Measurements from ENCODE around the gene NRXN3.

The NRXN3 gene

GRCh38 chr14:78652727-78653126 is 482.6 kb downstream of the NRXN3 start:
- no peak for DNase-seq (ENCODE audit: low spot score)
- Mint-ChIP-seq H3K4me1 (ENCODE audit: low read depth) (no peaks in the 10 kb centered on the region), H3K27ac (no peak overlapping the region), H3K4me3 (no peak overlapping the region), H3K9me3 (no peaks in the 10 kb centered on the region), H3K27me3 (ENCODE audit: low read depth) (no peaks in the 10 kb centered on the region), H3K36me3 (ENCODE audit: low read depth) (no peaks in the 10 kb centered on the region)

GRCh38 chr14:78653173-78653572 is 483.0 kb downstream of the NRXN3 start:
- Mint-ChIP-seq H3K9me3 (no peaks in the 10 kb centered on the region), H3K27ac (no peak overlapping the region), H3K4me3 (no peak overlapping the region), H3K4me1 (ENCODE audit: low read depth) (no peaks in the 10 kb centered on the region), H3K27me3 (ENCODE audit: low read depth) (no peaks in the 10 kb centered on the region), H3K36me3 (ENCODE audit: low read depth) (no peaks in the 10 kb centered on the region)
- DNase-seq (ENCODE audit: low spot score), result no peak

DNA sequence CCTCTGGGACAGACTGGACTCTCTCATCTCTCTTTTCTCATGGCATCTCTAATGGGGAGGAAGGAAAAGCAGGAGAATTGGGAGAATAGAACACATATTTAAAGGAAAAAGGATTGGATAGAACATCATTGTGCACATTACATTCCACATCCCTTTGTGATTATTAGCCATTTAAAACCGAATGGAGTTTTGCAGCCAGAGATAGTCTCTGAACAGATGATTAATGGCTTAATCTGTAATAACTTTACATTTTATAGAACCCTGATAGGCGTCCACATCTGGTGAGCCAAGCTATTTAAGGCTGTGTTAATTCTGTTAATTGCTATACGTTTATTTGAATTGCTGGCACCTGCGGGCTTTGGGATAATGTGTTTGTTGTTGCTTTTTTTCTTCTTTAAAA is 487.3 kb downstream of the NRXN3 start:
- DNase-seq (ENCODE audit: low spot score), result no peak

DNA sequence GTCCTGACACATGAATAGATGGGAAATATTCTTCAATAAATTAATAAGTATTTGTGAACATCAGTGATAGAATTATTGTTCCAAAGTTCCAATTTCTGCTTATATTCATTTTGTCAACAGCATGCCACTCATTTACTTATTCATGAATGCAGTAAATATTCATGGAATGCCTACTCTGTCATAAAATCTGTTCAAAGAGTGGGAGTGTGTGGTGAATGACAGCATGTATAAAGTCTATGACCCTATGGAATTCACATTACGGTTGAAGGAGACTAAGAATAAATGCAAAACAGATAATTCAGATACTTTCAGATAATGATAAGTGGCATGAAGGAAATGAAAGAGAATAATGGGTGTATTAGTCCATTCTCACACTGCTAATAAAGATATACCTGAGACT is 494.7 kb downstream of the NRXN3 start:
- Mint-ChIP-seq H3K4me1 (ENCODE audit: low read depth) (no peaks in the 10 kb centered on the region), H3K36me3 (ENCODE audit: low read depth) (no peaks in the 10 kb centered on the region)

More for the DNA sequence above, 487.3 kb downstream of the NRXN3 start:
- H3K27me3 Mint-ChIP-seq (ENCODE audit: low read depth), result no peaks in the 10 kb centered on the region
- H3K4me1 Mint-ChIP-seq (ENCODE audit: low read depth), result no peaks in the 10 kb centered on the region
- H3K27ac Mint-ChIP-seq, result no peak overlapping the region
- no peaks in the 10 kb centered on the region for H3K36me3 Mint-ChIP-seq (ENCODE audit: low read depth)
- H3K9me3 Mint-ChIP-seq, result no peaks in the 10 kb centered on the region
- H3K4me3 Mint-ChIP-seq, result no peak overlapping the region

DNA sequence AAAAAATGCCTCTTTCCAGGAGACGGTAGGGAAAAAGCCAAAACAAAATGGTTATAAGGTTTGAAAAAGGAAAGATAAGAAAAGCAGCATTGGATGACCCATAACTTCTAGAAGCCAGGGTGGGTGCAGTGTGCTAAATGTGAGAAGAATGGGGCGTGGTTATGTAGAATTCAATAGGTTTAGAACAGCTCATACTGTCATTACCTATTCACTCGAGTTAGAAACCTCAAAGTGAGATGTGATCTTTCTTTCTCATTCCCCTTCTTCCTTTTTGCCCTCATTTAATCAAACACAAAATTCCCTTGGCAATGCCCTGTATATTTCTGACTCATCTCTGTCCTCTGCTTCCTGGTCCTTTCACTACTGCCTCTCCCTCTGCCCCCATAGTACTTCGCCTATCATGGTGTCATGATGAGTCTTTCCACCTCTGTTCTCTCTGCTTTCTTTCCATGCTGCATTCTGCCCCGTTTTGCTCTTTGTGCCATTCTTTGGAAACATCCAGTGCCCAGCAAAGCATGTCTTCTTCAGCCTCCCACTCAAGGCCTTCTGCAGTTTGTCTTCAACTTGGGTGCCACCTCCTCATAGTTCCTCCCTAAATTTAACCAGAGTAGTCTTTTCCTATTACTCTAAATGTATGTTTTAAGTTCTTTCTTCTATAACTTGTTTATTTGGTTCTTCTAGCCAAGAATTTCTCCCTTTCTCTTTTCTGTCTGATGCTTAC is 496.3 kb downstream of the NRXN3 start:
- no peaks in the 10 kb centered on the region for H3K4me1 Mint-ChIP-seq (ENCODE audit: low read depth)
- H3K9me3 Mint-ChIP-seq, result no peaks in the 10 kb centered on the region
- H3K4me3 Mint-ChIP-seq, result no peak overlapping the region
- no peaks in the 10 kb centered on the region for H3K36me3 Mint-ChIP-seq (ENCODE audit: low read depth)
- H3K27me3 Mint-ChIP-seq (ENCODE audit: low read depth), result no peaks in the 10 kb centered on the region
- no peak for DNase-seq (ENCODE audit: low spot score)
- H3K27ac Mint-ChIP-seq, result no peak overlapping the region

More for the DNA sequence above, 494.7 kb downstream of the NRXN3 start:
- no peak overlapping the region for H3K27ac Mint-ChIP-seq
- no peaks in the 10 kb centered on the region for H3K9me3 Mint-ChIP-seq
- no peaks in the 10 kb centered on the region for H3K27me3 Mint-ChIP-seq (ENCODE audit: low read depth)
- H3K4me3 Mint-ChIP-seq, result no peak overlapping the region
- no peak for DNase-seq (ENCODE audit: low spot score)

GRCh38 chr14:78667141-78667540 is 497.0 kb downstream of the NRXN3 start:
- Mint-ChIP-seq H3K27ac (no peak overlapping the region), H3K36me3 (ENCODE audit: low read depth) (no peaks in the 10 kb centered on the region), H3K4me3 (no peak overlapping the region), H3K9me3 (no peaks in the 10 kb centered on the region), H3K27me3 (ENCODE audit: low read depth) (no peaks in the 10 kb centered on the region), H3K4me1 (ENCODE audit: low read depth) (no peaks in the 10 kb centered on the region)
- DNase-seq (ENCODE audit: low spot score), result no peak

DNA sequence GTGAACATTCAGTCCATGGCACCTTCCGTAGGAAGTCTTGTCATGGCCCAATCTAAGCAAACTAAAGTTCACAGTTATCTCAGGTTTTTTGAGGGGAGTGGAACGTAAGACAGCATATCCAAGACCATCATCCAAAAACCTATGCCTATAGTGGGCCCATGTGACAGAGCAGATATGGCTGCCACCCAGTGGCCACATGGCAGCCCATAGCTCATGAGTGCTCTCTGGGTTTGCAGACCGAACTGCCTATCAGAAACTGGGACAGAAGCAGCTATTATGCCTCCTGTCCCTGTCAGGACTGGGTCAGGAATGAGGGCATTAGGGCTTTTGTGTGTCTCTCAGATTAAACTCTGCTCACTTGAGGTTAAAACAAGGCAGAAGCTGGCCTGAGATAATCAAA is 503.7 kb downstream of the NRXN3 start:
- no peaks in the 10 kb centered on the region for H3K27me3 Mint-ChIP-seq (ENCODE audit: low read depth)
- H3K9me3 Mint-ChIP-seq, result no peaks in the 10 kb centered on the region
- no peak overlapping the region for H3K27ac Mint-ChIP-seq
- no peak for DNase-seq (ENCODE audit: low spot score)
- no peaks in the 10 kb centered on the region for H3K4me1 Mint-ChIP-seq (ENCODE audit: low read depth)
- H3K4me3 Mint-ChIP-seq, result no peak overlapping the region
- no peaks in the 10 kb centered on the region for H3K36me3 Mint-ChIP-seq (ENCODE audit: low read depth)

DNA sequence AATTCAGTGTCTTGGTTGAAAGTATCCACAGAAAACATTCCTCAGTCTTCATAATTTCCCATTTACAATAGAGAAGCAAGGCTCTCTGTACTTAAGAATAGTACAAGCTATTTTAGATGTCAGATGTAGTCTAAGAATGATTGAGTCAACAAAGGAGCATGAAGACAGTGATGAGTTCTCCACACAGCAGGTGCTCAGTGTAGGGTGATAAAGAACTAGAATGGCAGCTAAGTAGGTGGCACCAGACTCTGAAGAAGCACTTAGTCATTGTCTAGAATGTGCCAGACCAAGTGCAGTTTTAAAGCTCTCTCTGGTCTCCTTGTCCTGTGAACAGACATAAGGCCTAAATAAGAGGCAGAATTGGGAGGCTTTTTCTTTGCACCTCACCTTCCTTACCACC is 504.6 kb downstream of the NRXN3 start:
- Mint-ChIP-seq H3K36me3 (ENCODE audit: low read depth) (no peaks in the 10 kb centered on the region), H3K4me3 (no peak overlapping the region), H3K27ac (no peak overlapping the region), H3K9me3 (no peaks in the 10 kb centered on the region), H3K4me1 (ENCODE audit: low read depth) (no peaks in the 10 kb centered on the region), H3K27me3 (ENCODE audit: low read depth) (no peaks in the 10 kb centered on the region)
- no peak for DNase-seq (ENCODE audit: low spot score)

- no peak overlapping the region for H3K27ac Mint-ChIP-seq
- no peaks in the 10 kb centered on the region for H3K36me3 Mint-ChIP-seq (ENCODE audit: low read depth)
- no peaks in the 10 kb centered on the region for H3K27me3 Mint-ChIP-seq (ENCODE audit: low read depth)
- no peak overlapping the region for H3K4me3 Mint-ChIP-seq
- H3K4me1 Mint-ChIP-seq (ENCODE audit: low read depth), result no peaks in the 10 kb centered on the region
- no peaks in the 10 kb centered on the region for H3K9me3 Mint-ChIP-seq
- no peak for DNase-seq (ENCODE audit: low spot score)
Measured at GRCh38 chr14:78683206-78683605, 513.0 kb downstream of the NRXN3 start.

DNA sequence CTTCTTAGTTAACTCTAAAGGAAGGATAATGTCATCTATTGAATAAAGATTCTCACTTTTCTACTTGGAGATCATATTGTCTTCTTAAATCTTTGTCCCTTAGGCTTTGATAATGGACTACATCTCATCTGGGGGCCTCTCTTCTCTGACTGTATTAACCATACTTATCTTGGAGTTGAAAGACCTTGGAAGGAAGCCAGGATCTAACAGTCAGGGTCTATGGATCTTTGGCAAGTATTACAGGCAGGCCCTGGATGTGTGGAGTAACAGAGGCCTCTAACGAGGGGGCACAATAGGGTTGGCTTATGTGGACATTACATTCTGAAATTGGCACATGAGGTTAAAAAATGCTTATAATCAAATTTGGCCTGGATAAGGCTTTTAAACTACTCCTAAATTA is 513.8 kb downstream of the NRXN3 start:
- Mint-ChIP-seq H3K27me3 (ENCODE audit: low read depth) (no peaks in the 10 kb centered on the region), H3K36me3 (ENCODE audit: low read depth) (no peaks in the 10 kb centered on the region), H3K9me3 (no peaks in the 10 kb centered on the region), H3K4me1 (ENCODE audit: low read depth) (no peaks in the 10 kb centered on the region), H3K27ac (no peak overlapping the region), H3K4me3 (no peak overlapping the region)
- no peak for DNase-seq (ENCODE audit: low spot score)

DNA sequence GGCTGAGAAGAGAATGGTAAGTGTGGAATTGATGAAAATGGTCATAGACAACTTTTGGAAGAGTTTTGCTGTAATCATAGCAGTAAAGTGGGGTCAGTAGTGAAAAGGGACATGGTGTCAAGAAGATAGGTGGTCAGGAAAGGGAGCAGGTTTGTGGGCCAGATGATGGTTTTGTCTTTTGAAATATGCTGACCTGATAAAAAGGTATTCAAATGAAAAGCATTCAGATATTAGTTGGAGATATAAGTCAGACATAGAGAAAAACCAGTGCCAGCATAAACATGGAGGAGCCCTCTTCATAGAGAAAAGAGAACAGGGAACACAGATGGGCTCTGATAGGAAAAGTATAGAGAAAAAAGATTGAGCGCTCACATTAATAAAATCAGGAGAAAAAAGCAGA is 518.3 kb downstream of the NRXN3 start:
- Mint-ChIP-seq H3K9me3 (no peaks in the 10 kb centered on the region), H3K4me1 (ENCODE audit: low read depth) (peaks cover 5% of the 10 kb centered on the region), H3K27me3 (ENCODE audit: low read depth) (no peaks in the 10 kb centered on the region), H3K27ac (no peak overlapping the region), H3K4me3 (no peak overlapping the region), H3K36me3 (ENCODE audit: low read depth) (no peaks in the 10 kb centered on the region)
- no peak for DNase-seq (ENCODE audit: low spot score)

DNA sequence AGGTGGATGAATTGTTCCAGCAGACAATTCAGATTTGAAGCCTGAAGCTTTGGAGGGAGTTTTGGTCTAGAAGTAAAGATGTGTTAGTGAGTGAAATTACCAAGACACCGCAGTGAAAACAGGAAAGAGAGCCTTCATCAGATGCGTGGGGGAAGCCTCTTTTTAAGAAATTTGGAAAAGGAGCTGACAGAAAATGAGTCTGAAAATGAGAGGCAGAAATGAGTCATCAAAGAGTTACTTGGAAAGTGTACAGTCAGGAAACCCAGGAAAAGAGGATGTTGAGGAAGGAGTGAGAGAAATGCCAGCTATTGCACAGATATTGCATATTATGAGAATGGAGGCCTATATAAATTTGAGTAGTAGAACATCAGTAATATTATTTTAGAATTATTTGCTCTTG is 520.7 kb downstream of the NRXN3 start:
- Mint-ChIP-seq H3K27ac (no peak overlapping the region), H3K4me3 (no peak overlapping the region), H3K9me3 (no peaks in the 10 kb centered on the region), H3K27me3 (ENCODE audit: low read depth) (no peaks in the 10 kb centered on the region), H3K36me3 (ENCODE audit: low read depth) (no peaks in the 10 kb centered on the region), H3K4me1 (ENCODE audit: low read depth) (peaks cover 5% of the 10 kb centered on the region)
- no peak for DNase-seq (ENCODE audit: low spot score)

GRCh38 chr14:78697341-78697740 is 527.2 kb downstream of the NRXN3 start:
- Mint-ChIP-seq H3K4me3 (no peak overlapping the region), H3K27ac (no peak overlapping the region), H3K4me1 (ENCODE audit: low read depth) (no peaks in the 10 kb centered on the region), H3K9me3 (no peaks in the 10 kb centered on the region), H3K27me3 (ENCODE audit: low read depth) (no peaks in the 10 kb centered on the region), H3K36me3 (ENCODE audit: low read depth) (no peaks in the 10 kb centered on the region)
- no peak for DNase-seq (ENCODE audit: low spot score)

DNA sequence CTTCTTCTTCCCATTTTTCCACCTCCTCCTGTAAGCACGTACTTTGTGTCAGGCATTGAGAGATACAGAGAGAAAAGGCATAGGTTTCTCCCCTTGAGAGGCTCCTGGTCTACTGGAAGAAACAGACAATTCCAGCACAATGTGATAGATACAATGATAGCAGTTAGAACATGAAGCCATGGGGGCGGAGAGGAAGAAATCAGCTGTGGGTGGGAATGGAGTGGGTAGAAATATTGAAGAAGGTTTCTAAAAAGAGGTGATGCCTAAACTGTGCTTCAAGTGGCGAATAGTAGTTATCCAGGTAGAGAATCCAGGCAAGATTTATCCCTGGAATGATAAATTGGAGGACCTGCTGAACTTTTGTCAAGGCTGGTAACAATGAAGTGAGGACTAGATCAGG is 528.8 kb downstream of the NRXN3 start:
- H3K4me1 Mint-ChIP-seq (ENCODE audit: low read depth), result no peaks in the 10 kb centered on the region
- no peak overlapping the region for H3K27ac Mint-ChIP-seq
- H3K4me3 Mint-ChIP-seq, result no peak overlapping the region
- no peaks in the 10 kb centered on the region for H3K27me3 Mint-ChIP-seq (ENCODE audit: low read depth)
- no peaks in the 10 kb centered on the region for H3K9me3 Mint-ChIP-seq
- no peak for DNase-seq (ENCODE audit: low spot score)
- H3K36me3 Mint-ChIP-seq (ENCODE audit: low read depth), result no peaks in the 10 kb centered on the region

GRCh38 chr14:78700236-78700635 is 530.1 kb downstream of the NRXN3 start:
- Mint-ChIP-seq H3K4me3 (no peak overlapping the region), H3K9me3 (no peaks in the 10 kb centered on the region), H3K27ac (no peak overlapping the region), H3K27me3 (ENCODE audit: low read depth) (no peaks in the 10 kb centered on the region), H3K4me1 (ENCODE audit: low read depth) (no peaks in the 10 kb centered on the region), H3K36me3 (ENCODE audit: low read depth) (no peaks in the 10 kb centered on the region)
- no peak for DNase-seq (ENCODE audit: low spot score)
